Islet precursor cell (in vitro differentiated cells): ENCODE measurements around the gene DPP9.
"Not testable (repeated sequence)": the region's sequence is repeated elsewhere in the genome, so short reads cannot be mapped to it uniquely, and the experiment has no call there.

Source experiments
- DNase-seq: peaks from one replicate; pipeline ENCODE4 v3.0.0-alpha.2; 2018

Gene DPP9

DNA sequence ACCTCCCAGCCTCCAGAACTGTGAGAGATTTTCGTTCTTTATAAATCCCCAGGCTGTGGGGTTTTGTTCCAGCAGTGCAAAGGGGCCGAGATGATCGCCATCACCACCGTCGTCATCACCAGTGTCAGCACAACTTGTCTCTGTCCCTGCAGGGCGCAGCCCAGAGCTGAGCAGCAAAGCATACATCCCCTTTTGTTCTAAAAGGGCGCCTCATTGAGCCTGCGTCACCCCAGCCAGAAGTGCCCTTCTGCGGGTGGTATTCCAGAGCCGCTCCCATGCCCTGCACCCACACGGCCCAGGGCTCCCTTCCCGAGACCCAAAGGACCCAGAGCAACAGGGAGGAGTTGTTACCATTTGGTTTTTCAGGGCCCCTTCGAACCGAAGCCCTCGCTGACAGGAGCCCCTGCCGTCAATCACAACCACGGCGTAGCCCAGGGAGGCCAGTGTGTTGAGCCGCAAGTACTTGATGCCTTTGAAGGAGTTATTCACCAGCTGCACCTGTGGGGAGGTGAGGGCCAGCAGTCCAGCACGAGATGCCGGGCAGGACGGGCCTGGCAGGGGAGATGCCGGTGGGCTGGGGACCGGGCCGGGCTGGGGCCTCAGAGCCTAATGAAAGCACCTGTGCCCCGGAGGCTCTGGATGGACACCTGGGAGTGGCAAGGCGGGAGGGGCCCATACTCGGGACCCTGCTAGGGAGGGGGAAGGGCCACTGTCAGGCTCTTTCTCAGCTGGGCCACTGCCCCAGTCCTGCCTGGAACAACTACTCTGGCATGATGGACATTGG, 39.1 kb downstream of the DPP9 start:
- DNase-seq = no peak

DNA sequence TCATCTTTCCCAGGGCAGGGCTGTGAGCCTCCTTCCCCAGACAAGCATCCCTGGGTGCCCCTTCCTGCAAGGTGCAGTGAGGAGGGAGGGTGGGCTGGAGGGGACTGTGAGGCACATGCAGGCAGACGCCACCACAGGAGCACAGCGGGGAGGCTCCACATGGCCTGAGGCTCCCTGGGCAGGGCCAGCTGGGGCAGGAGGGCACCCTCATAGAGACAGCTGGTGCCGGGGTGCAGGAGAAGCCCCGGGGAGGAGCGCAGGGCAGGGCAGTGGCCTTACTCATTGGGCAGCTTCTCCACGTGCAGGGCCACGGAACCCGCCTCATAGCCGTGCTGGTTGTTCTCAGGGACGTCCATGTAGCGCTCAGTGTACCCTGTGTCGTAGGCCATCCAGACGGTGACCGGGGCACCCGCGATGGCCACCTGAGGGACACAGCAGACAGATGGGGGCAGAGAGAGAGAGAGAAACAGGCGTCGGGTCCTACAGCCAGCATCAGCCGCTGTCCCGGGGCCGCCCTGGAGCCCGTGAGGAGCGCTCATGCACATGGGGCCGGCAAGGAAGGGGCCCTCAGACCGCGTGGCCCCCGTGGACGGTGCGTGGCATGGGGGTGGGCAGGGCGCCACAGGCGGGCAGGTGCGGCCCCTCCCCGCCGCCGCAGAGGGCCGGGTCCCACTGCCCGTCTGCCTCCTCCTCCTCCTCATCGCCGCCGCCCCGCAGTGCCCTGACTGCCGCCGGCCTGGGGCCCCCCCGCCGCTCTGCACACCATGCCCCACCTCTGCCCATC, 41.0 kb downstream of the DPP9 start:
- DNase-seq = no peak

DNA sequence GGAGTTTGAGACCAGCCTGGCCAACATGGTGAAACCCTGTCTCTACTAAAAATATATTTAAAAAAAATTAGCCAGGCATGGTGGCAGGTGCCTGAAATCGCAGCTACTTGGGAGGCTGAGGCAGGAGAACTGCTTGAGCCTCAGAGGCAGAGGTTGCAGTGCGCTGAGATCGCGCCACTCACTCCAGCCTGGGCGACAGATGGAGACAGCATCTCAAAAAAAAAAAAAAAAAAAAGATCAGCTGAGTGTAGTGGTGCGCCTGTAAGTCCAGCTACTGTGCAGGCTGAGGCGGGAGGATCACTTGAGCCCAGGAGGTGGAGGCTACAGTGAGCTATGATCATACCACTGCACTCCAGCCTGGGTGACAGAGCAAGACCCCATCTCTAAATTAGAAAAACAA, 43.6 kb downstream of the DPP9 start:
- DNase-seq = not testable (repeated sequence)

DNA sequence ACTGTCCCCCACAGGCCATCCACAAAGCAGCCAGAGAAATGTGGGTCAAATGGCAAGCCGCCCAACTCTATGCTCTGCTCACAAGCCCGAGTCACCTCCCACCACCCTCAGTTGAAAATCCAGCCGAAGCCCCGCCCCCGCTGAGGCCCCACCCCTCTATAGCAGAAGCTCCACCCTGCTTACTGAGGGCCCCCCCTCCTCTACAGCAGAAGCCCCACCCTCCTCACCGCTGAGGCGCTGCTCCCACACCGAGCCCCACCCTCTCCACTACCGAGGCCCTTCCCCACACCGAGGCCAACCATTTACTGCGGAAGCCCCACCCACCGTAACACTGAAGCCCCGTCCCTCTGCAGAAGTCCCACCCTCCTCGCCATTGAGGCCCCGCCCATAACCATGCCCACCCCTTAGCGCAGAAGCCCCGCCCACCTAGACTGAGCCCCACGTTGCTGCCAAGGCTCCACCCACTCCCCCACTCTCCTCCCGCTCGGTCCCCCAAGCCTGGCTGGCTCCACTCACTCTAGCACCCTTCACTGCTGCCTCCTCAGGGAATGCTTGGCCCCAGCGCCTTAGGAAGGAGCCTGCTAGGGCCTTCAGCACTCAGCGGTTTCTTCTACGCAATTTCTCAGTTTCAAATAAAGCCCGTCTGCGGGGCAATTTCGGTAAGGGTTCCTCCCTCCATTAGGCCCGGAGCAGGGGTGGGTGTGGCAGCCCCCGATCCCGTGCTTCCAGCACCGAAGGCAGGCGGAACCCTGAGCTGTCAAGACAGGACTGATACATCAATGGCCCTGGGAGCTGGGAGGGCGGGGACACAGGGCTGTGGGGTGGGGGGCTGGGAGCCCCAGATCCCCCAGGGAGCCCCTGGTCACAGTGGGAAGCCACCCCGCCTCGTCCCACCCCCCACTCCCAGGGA, 44.5 kb downstream of the DPP9 start:
- DNase-seq = peak; percentile 86

DNA sequence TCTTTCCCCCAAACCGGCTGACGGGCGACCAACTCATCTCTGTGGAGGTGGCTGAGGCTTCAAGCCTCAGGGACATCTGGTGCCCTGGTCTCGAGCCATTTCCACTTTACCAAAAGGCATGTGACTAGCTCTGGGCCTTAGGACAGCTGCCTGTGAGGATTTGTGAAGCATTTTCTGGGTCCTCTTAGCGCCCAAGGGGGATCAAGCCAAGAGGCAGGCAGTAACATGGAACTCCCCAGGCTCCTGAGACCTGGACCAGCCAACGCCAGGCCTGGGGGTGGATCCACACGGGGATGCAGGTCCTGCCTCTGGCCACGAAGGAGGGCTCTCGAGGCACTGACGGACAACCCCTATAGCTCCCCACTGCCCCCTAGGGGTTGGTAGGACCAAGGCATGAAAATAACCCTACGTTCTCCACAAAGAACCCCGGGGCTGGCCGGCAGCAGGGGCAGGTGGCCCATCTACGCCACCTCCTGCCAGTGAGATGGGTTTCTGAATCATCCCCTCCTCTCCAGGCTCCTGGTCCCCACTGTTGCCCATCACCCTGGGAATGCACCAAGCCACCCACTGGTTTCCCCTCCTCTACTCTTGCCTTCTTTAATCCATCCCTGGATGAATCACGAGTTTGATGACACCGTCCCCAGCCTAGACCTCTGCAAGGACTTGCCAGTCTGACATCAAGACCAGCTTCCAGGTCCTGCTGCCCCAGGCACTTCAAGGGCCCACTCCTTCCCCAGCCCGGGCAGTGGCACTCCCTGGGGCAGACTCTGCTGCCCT, 46.5 kb downstream of the DPP9 start:
- peak; percentile 84 for DNase-seq

DNA sequence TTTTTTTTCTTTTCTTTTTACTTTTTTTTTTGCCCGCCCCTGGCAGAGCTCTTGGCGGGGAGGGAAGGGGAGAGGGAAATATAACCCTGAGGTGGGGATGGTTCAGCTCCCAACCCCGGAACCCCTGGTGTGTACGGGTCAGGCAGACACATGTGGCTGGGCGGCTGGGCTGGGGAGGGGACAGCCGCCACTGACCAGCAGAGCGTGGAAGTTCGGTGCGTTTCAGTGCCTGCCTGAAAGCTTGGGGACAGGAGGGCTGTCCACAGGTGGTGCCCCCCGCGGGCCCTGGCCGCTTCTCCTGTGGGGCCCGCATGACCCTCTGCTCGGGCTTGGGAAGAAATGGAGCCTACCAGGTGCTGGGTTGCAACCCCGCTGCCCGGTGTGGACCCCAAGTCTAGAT, 48.3 kb downstream of the DPP9 start:
- no peak for DNase-seq

DNA sequence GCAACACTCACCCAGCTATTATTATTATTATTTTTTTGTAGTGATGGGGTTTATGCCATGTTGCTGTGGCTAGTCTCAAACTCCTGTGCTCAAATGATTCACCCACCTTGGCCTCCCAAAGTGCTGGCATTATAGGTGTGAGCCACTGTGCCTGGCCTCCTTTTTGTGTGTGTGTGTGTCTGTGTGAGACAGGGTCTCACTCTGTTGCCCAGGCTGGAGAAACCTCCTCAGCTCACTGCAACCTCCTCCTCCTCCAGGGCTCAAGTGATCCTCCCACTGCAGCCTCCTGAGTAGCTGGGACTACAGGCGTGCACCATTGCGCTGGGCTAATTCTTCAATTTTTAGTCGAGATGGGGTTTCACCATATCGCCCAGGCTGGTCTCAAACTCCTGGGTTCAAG, 49.9 kb downstream of the DPP9 start:
- no peak for DNase-seq

DNA sequence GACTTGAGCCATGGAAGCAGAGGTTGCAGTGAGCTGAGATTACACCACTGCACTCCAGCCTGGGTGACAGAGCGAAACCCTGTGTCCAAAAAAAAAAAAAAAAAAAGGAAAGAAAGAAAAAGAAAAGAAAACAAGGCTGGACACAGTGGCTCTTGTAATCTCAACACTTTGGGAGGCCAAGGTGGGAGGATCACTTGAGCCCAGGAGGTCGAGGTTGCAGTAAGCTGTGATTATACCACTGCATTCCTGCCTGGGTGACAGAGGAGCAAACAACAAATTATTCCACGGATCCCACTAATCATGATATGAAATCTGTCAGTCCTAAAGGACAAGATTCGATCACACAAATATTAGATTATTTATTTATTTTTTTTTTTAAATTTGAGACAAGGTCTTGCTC, 50.4 kb downstream of the DPP9 start:
- DNase-seq = no peak

DNA sequence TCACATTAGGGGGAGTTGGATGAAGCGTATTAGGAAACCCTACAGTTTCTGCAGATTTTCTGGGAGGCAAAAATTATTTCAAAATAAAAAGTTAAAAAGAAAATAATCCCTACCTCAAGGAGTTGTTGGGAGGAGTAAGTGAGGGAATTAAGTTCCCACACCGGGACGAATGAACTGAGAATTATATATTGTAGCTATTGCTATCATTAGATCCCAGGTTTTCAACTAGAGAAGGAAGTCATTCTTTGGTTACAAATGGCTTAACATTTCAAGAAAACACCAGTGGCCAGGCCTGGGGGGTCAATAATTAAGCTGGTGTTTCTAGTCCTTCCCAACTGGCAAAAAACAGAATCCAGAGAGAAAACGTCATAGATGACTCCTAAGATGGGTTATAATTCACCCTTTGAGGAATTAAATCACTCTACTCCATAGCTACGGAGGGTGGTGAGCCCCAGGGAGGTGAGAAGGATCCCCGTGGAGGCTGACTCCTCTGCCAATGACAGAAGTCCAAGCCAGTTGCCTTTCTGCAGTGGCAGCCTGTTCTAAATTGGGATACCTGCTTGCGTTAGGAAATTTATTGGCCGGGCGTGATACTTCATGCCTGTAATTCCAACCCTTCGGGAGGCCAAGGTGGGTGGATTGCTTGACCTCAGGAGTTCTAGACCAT, 52.3 kb downstream of the DPP9 start:
- DNase-seq = no peak

DNA sequence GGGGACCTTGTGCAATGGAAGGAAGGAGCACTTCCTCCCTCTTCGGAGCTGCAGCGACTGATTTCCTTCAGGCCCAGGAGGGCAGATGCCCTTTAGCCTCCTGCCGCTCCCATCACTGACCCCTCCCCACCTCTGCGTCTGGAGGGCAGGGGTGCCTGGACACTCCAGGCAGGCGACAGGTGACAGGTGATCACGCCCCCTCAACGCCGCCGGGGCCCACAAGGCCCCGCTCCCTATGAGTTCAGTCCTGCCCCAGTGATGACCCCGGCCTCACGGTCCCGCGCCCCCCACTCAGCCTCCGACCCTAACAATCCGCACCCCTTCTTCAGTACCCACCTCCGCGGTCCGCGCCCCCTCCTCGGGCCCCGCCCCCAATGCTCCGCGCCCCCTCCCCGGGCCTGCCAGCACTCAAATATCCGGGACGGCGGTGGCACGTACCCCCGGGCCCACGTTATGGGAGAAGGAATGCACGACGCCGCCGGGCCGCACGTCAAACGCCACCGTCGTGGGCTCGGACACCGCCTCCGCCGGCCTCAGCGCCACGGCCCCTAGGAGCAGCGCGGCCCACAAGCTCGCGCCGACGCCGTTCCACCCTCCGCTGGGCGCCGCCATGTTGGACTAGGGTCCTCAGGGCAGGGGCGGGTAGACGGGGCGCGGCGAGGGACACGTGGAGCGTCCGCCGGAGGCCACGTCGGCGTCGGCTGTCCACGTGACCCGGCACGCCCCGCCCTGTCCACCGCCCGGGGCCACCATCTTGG, 53.7 kb downstream of the DPP9 start, which contains the start of gene MYDGF:
MYDGF (minus strand) TSS at position 620 of the 758 bp plus-strand sequence; CDS start at position 612, 8 bp downstream.
- DNase-seq = peak; percentile 92

DNA sequence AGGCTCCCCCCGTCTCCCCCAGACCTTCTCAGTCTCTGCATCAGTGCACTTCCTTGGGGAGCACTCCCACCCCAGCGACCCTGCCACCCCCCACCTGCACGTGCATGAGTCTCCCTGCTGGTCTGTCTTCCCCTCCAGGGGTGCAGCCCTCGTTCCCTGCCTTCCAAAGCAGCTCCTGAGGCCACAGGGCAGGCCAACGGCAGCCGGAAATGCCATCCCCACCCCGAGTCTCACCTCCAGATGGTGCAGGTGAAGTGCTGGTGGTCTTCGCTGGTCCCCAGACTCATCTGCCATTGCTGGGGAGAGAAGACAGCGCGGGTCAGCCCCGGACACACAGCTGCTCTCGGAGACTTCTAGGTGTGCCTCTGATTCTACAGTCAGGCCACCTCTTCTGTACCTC, 59.0 kb downstream of the DPP9 start:
- DNase-seq = no peak

DNA sequence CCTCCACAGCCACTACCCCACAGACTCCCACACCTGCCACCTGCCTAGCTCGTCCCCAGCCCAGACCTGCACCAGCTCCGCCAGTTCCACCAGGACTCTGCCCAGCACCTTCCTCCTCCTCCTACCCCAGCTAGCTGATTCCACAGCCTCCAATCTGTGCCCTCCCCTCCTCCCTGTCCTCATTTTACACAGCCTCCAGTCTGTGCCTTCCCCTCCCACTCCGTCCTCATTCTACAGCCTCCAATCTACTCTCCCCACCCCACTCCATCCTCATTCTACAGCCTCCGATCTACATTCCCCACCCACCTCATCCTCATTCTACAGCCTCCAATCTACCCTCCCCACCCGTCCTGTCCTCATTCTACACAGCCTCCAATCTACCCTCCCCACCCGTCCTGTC, 60.8 kb downstream of the DPP9 start:
- no peak for DNase-seq

DNA sequence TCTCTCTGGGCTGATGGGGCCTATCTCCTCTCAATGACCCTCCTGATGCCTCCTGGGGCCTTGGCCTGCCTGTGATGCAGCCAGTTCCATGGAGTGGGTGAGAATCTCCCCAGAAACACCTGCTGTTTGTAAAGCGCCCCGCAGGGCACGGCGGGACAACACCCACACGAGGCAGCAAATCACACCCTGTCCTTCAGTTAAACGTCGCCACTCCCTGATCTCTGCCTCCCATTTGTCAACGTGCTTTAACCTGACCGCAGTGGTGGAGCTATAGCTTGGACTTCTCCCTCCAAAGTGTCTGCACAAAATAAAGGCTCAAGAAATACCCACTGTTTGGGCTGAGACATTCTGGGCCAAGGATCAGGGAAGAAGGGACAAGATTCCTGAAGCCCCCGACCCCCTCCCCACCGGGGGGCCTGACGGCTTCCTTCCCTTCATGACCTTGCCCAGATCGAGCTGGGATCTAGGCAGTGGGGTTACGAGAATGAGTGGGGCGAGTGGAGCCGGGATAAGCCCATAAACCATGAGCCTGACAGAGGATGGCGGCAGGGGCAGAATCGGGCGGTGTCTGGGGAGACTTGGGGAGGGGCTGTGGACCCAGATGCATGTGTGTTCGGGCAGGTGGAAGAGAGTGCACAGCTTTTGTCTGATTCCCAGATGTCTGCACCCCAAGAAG, 61.5 kb downstream of the DPP9 start:
- DNase-seq = no peak

DNA sequence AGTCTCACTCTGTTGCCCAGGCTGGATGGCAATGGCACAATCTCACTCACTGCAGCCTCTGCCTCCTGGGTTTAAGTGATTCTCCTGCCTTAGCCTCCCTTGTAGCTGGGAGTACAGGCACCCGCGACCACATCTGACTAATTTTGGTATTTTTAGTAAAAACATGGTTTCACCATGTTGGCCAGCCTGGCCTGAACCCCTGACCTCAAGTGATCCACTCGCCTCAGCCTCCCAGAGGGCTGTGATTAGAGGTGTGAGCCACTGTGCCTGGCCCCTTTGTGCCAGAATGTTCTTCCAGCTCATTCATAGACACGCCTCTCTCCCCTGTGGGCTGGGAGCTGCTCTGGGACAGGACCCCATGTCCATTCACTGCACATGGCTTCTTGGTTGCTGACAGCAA, 62.6 kb downstream of the DPP9 start:
- peak; percentile 45 for DNase-seq

DNA sequence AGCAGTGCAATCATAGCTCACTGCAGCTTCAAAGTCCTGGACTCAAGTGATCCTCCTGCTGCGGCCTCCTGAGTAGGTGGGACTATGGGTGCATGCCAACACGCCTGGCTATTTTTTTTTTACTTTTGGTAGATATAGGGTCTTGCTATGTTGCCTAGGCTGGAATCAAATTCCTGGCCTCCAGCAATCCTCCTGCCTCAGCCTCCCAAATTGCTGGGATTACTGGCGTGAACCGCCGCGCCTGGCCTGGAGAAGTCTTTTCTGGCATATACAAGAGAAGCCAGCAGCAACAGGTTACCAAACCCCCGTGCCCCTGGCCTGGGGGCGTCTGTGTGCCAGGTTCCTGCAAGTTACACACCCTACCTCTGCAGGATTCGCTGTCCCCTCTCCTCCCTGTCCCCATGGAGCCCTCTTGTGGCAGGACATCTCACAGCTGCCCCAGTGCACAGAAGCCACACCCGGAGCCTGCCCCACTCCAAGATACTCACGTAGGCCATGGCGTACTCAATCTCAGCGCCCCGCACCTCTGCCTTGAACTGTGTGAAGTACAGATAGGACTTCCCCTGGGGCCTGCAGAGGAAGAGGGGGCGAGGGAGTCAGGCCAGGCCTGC, 63.4 kb downstream of the DPP9 start:
- peak; percentile 85 for DNase-seq

DNA sequence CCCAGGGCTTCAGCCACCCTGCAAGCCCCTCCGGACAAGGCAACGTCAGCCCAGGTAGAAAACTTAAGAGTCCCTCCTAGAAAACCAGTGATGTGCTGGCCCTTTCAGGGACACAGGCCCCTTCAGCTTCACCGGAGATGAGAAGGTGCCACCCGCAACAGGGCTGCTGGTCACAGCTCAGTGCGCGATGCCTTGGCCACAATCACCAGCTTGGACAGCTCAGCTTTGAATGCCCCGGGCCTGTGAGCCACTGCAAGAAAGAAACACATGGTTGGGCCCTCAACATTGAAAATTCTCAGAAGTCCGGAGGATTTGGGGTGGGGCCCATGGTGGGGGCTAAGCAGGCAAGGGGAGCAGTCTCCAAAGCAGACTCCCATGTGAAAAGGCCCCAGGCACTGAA, 65.8 kb downstream of the DPP9 start:
- DNase-seq = no peak

DNA sequence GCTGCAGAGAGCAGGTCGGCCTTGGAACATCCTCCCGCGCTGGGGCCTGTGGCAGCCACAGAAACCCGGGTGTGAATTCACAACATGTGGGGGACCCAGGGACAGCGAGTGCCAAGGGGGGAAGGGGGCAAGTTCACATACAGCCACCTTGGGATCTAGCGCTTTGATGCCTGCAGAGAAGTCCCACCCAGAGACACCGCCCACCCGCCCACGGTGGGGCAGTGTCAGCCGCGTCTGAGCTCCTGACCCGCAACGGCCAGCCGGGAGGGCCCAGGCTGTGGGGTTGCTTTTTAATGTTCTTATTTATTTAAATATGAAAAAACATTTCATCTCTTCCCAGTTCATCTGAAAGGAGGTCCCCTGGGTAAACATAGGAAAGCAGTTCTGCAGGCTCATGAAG, 66.4 kb downstream of the DPP9 start:
- DNase-seq = peak; percentile 45

DNA sequence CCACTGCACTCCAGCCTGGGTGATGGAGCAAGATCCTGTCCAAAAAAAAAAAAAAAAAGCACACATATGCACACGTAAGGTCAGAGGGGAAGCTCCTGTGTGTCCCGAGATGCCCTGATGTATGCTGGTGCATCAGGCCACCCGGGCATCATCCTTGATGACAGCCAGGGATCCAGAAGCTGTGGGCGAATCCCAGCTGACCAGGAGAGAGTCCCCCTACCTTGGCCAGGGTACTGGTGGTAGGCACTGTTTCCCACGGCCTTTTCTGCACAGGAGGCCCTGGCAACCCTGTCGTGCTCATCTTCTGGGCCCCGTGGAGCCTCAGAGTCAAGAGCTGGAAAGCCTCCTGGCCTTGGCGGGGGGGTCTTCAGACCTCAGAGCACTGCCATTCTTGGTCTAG, 67.5 kb downstream of the DPP9 start:
- DNase-seq = no peak

DNA sequence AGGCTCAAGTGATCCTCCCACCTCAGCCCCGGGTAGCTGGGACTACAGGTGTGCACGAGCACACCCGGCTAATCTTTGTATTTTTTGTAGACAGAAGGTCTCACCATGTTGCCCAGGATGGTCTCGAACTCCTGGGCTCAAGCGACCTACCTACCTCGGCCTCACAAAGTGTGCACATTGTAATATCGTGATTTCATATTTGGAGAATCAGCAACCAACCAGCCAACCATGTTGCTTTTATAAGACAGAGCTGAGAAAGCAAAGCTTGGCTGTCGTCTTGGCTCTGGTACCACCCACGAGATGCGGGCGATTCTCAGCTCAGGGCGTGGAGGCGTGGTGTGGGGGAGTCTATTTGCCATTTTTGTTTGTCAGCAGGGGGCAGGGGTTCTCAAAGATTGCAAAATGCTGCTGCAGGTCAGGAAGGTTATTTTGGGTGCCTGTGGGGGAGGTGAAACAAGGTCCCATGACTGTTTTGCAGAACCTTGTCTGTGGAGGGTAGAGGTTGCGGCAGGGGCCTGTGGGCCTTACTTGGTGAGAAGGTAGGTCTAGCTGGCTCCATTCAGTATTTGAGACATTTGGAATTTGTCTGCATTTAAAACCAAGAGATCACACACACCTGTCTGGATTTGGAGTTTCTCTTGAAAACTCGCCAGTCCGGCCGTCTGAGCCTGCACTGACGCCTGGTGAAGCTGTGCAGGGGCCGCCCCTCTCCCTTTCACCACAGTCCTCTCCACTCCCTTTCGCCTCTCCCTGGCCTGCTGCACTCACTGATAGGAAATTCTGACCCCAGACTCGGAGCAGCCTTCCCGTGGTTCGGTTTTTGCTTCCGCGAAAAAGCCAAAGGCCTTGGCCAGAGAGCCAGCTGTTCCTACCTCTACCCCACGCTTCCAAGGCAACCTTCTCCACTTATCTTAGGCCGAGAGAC, 68.9 kb downstream of the DPP9 start:
- DNase-seq = no peak
